GM19438 (cell line): Measurements from ENCODE around the gene HDDC3.

Experiments
- ATAC-seq: cut with Tn5 transposase; IDR thresholded peaks from one replicate; pipeline ENCODE4 v1.9.1; 2021; ENCODE audit warnings: low read depth; ENCODE audit not compliant: unreplicated experiment

Gene HDDC3

DNA sequence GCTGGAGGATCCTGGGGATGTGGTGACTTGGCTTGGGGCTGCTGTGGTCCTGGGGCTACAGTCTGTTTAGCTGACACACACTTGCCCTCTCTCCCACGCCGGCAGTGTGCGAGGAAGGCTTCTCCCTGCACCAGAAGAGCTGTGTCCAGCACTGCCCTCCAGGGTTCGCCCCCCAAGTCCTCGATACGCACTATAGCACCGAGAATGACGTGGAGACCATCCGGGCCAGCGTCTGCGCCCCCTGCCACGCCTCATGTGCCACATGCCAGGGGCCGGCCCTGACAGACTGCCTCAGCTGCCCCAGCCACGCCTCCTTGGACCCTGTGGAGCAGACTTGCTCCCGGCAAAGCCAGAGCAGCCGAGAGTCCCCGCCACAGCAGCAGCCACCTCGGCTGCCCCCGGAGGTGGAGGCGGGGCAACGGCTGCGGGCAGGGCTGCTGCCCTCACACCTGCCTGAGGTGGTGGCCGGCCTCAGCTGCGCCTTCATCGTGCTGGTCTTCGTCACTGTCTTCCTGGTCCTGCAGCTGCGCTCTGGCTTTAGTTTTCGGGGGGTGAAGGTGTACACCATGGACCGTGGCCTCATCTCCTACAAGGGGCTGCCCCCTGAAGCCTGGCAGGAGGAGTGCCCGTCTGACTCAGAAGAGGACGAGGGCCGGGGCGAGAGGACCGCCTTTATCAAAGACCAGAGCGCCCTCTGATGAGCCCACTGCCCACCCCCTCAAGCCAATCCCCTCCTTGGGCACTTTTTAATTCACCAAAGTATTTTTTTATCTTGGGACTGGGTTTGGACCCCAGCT is 51.0 kb downstream of the HDDC3 start:
- ATAC-seq = no peak

GRCh38 chr15:90880381-90881145 is 51.8 kb downstream of the HDDC3 start:
- ATAC-seq = no peak
